Measurements from ENCODE around the gene MERTK. TPM values are rescaled to one million over a fixed set of nuclear protein-coding genes. Genes with fewer than 3 reads are reported as not detected.
"Not testable (repeated sequence)": the region's sequence is repeated elsewhere in the genome, so short reads cannot be mapped to it uniquely, and the experiment has no call there.

Gene MERTK
- total RNA-seq, 1 donor from 2014 or later, result 27.1 TPM

- Mint-ChIP-seq H3K9me3 (no peaks in the 10 kb centered on the region), H3K27ac (peak overlapping the region; percentile 14), H3K4me1 (peaks cover 23% of the 10 kb centered on the region), H3K27me3 (ENCODE audit: low read depth) (no peaks in the 10 kb centered on the region), H3K4me3 (no peak overlapping the region), H3K36me3 (peaks cover 58% of the 10 kb centered on the region)
- no peak for DNase-seq (ENCODE audit: low spot score in 2 of 2, unreplicated experiment in 2 of 2)
- TF ChIP-seq CTCF (IDR thresholded peaks at IDR 0.05; ENCODE audit: unreplicated experiment), result no peak
Measured at GRCh38 chr2:112062894-112063293, 164.5 kb downstream of the MERTK start.

GRCh38 chr2:112065486-112065885, 167.1 kb downstream of the MERTK start:
- H3K27me3 Mint-ChIP-seq (ENCODE audit: low read depth), result no peaks in the 10 kb centered on the region
- no peak for TF ChIP-seq CTCF (IDR thresholded peaks at IDR 0.05; ENCODE audit: unreplicated experiment)

GRCh38 chr2:112065966-112066365, 167.6 kb downstream of the MERTK start:
- Mint-ChIP-seq H3K4me1 (peaks cover 8% of the 10 kb centered on the region), H3K4me3 (no peak overlapping the region), H3K27ac (no peak overlapping the region), H3K36me3 (peaks cover 67% of the 10 kb centered on the region), H3K9me3 (peaks cover 14% of the 10 kb centered on the region), H3K27me3 (ENCODE audit: low read depth) (no peaks in the 10 kb centered on the region)
- TF ChIP-seq CTCF (IDR thresholded peaks at IDR 0.05; ENCODE audit: unreplicated experiment), result no peak
- no peak for DNase-seq (ENCODE audit: low spot score in 2 of 2, unreplicated experiment in 2 of 2)

More at GRCh38 chr2:112065486-112065885, 167.1 kb downstream of the MERTK start:
- no peak for DNase-seq (ENCODE audit: low spot score in 2 of 2, unreplicated experiment in 2 of 2)
- peaks cover 13% of the 10 kb centered on the region for H3K9me3 Mint-ChIP-seq
- peaks cover 64% of the 10 kb centered on the region for H3K36me3 Mint-ChIP-seq
- peak overlapping the region; percentile 5 for H3K27ac Mint-ChIP-seq
- peaks cover 8% of the 10 kb centered on the region for H3K4me1 Mint-ChIP-seq
- H3K4me3 Mint-ChIP-seq, result no peak overlapping the region

- not testable (repeated sequence) for H3K4me1 Mint-ChIP-seq
- Mint-ChIP-seq H3K36me3 (peaks cover 67% of the 10 kb centered on the region), H3K9me3 (peaks cover 43% of the 10 kb centered on the region)
Measured at GRCh38 chr2:112069794-112070193, 171.4 kb downstream of the MERTK start.

GRCh38 chr2:112073875-112074274, 175.5 kb downstream of the MERTK start:
- no peak for DNase-seq (ENCODE audit: low spot score in 2 of 2, unreplicated experiment in 2 of 2)
- Mint-ChIP-seq H3K4me3 (no peak overlapping the region), H3K27ac (no peak overlapping the region), H3K9me3 (peaks cover 43% of the 10 kb centered on the region), H3K36me3 (peaks cover 66% of the 10 kb centered on the region), H3K4me1 (no peaks in the 10 kb centered on the region), H3K27me3 (ENCODE audit: low read depth) (no peaks in the 10 kb centered on the region)
- TF ChIP-seq CTCF (IDR thresholded peaks at IDR 0.05; ENCODE audit: unreplicated experiment), result no peak

More at GRCh38 chr2:112069794-112070193, 171.4 kb downstream of the MERTK start:
- not testable (repeated sequence) for H3K27ac Mint-ChIP-seq; DNase-seq (ENCODE audit: low spot score in 2 of 2, unreplicated experiment in 2 of 2); H3K27me3 Mint-ChIP-seq (ENCODE audit: low read depth); H3K4me3 Mint-ChIP-seq

- Mint-ChIP-seq H3K36me3 (peaks cover 67% of the 10 kb centered on the region), H3K27ac (no peak overlapping the region), H3K4me1 (no peaks in the 10 kb centered on the region), H3K27me3 (ENCODE audit: low read depth) (no peaks in the 10 kb centered on the region), H3K4me3 (no peak overlapping the region), H3K9me3 (peaks cover 39% of the 10 kb centered on the region)
- no peak for DNase-seq (ENCODE audit: low spot score in 2 of 2, unreplicated experiment in 2 of 2)
- no peak for TF ChIP-seq CTCF (IDR thresholded peaks at IDR 0.05; ENCODE audit: unreplicated experiment)
Measured at GRCh38 chr2:112074506-112074905, 176.1 kb downstream of the MERTK start.
